ENCODE results near the gene NUP155.

GRCh38 chr5:37396352-37396751, 25.4 kb upstream of the NUP155 start:
- TF ChIP-seq POLR2A (IDR thresholded peaks at IDR 0.05), result no peak
- TF ChIP-seq CTCF (IDR thresholded peaks at IDR 0.05), result no peak
- TF ChIP-seq EP300 (IDR thresholded peaks at IDR 0.05), result no peak
